ENCODE measurements around the gene SMAP1. TPM values are rescaled to one million over a fixed set of nuclear protein-coding genes. Genes with fewer than 3 reads are reported as not detected.

Gene SMAP1
- total and polyA plus RNA-seq, 2 experiments from 2014 or later = 18.4 to 20.1 TPM

DNA sequence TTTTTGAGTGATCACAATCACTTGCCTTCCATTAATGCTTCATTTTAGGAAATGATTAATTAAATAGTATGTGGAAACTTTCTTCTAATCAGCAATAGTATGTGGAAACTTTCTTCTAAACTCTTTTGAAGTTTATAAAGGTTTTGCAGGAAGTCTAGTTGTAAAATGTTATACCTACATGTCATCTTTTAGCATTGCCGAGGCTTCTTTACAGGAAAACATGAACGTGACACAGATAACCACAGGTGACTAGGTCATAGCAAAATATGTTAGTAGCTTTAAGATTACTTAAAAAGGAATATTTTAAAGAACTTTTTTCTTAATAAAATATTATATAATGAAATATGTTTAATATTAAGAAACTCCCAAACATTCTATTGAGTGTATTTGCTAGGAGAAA lies 56.8 kb downstream of the SMAP1 start:
- in situ Hi-C loops (cut with MboI) = no loop called here
- 98% methylated on average over 2 of the region's 2 CpGs for WGBS, 2 experiments (ENCODE audit: low coverage in 1 of 2, low lambda C conversion rate in 2 of 2, missing lambda C conversion rate in 2 of 2)
- Histone ChIP-seq H3K9ac (no peak overlapping the region), H3K4me1 (ENCODE audit: insufficient read depth) (peaks cover 6% of the 10 kb centered on the region; the same call in 1 of the 2 replicates), H3K4me2 (ENCODE audit: unreplicated experiment) (no peak overlapping the region), H3K9me3 (ENCODE audit: low read depth) (no peaks in the 10 kb centered on the region), H3K36me3 (ENCODE audit: low read depth) (no peaks in the 10 kb centered on the region), H3K27ac (no peak overlapping the region), H3K4me3 (no peak overlapping the region), H3K9me2 (ENCODE audit: insufficient read depth) (no peaks in the 10 kb centered on the region), H3F3A (ENCODE audit: insufficient read depth) (no peaks in the 10 kb centered on the region), H2AFZ (no peak overlapping the region), H3K79me2 (ENCODE audit: insufficient read depth) (peaks cover 50% of the 10 kb centered on the region), H3K27me3 (replicated peaks; ENCODE audit: insufficient read depth) (no peaks in the 10 kb centered on the region), H4K20me1 (ENCODE audit: insufficient read depth) (no peaks in the 10 kb centered on the region)
- TF ChIP-seq EZH2phosphoT487 (IDR thresholded peaks at IDR 0.05; ENCODE audit: insufficient read depth, low read depth) = no peak
- TF ChIP-seq EZH2 (IDR thresholded peaks at IDR 0.05; ENCODE audit: insufficient read depth, poor library complexity, severe bottlenecking) = no peak
- DNase-seq = no peak

DNA sequence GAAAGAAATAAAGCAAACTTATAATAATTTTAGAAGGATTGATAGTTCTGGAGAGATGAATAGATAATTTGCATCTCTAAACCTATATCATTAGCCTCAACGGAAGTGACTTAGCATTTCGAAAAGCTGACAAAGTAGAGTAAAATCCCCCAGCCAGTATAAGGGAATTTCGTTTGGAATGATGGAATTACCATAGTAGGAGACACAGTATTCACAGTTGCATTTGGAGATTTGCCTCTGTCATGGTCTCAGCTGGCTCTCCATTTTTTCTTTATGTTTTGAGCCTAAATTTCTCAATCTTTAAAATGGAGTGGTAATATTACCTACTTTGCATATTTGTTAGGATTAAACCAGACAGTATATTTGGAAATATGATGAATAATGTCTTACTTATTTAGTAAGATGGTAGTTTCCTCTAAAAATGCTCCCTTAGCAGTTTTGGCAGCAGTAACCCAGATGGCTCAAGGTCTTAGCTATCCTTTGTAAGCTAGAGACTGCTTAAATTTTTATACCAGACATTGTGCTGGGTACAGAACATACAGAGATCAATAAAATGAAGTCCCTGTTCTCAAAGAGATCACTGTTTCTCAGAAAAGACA lies 58.2 kb downstream of the SMAP1 start:
- no peak for TF ChIP-seq EZH2phosphoT487 (IDR thresholded peaks at IDR 0.05; ENCODE audit: insufficient read depth, low read depth)
- TF ChIP-seq EZH2 (IDR thresholded peaks at IDR 0.05; ENCODE audit: insufficient read depth, poor library complexity, severe bottlenecking) = no peak
- Histone ChIP-seq H3K9me3 (ENCODE audit: low read depth) (no peaks in the 10 kb centered on the region), H3K4me3 (no peak overlapping the region), H3K9me2 (ENCODE audit: insufficient read depth) (no peaks in the 10 kb centered on the region), H3K4me1 (ENCODE audit: insufficient read depth) (peaks cover 6% of the 10 kb centered on the region; the same call in 1 of the 2 replicates), H4K20me1 (ENCODE audit: insufficient read depth) (no peaks in the 10 kb centered on the region), H3K36me3 (ENCODE audit: low read depth) (no peaks in the 10 kb centered on the region), H3K4me2 (ENCODE audit: unreplicated experiment) (no peak overlapping the region), H3K79me2 (ENCODE audit: insufficient read depth) (peaks cover 60% of the 10 kb centered on the region), H2AFZ (no peak overlapping the region), H3F3A (ENCODE audit: insufficient read depth) (no peaks in the 10 kb centered on the region), H3K9ac (no peak overlapping the region), H3K27me3 (replicated peaks; ENCODE audit: insufficient read depth) (no peaks in the 10 kb centered on the region), H3K27ac (no peak overlapping the region)
- WGBS, 2 experiments (ENCODE audit: low coverage in 1 of 2, low lambda C conversion rate in 2 of 2, missing lambda C conversion rate in 2 of 2) = 88 to 93% methylated on average over 3 of the region's 3 CpGs
- peak; percentile 42 for DNase-seq
- in situ Hi-C loops (cut with MboI) = no loop called here

GRCh38 chr6:70734381-70734780 lies 66.7 kb downstream of the SMAP1 start:
- Histone ChIP-seq H2AFZ (no peak overlapping the region), H3K27me3 (replicated peaks; ENCODE audit: insufficient read depth) (no peaks in the 10 kb centered on the region), H3K4me3 (no peak overlapping the region), H3K79me2 (ENCODE audit: insufficient read depth) (peaks cover 12% of the 10 kb centered on the region), H3K9me3 (ENCODE audit: low read depth) (no peaks in the 10 kb centered on the region), H4K20me1 (ENCODE audit: insufficient read depth) (no peaks in the 10 kb centered on the region), H3K4me2 (ENCODE audit: unreplicated experiment) (no peak overlapping the region), H3K27ac (no peak overlapping the region), H3K4me1 (ENCODE audit: insufficient read depth) (no peaks in the 10 kb centered on the region), H3F3A (ENCODE audit: insufficient read depth) (no peaks in the 10 kb centered on the region), H3K36me3 (ENCODE audit: low read depth) (0 out of 2 replicates have a peak, but pooled peaks cover 3% of the 10 kb centered on the region), H3K9me2 (ENCODE audit: insufficient read depth) (no peaks in the 10 kb centered on the region), H3K9ac (no peak overlapping the region)
- in situ Hi-C loops (cut with MboI) = no loop called here
- TF ChIP-seq EZH2phosphoT487 (IDR thresholded peaks at IDR 0.05; ENCODE audit: insufficient read depth, low read depth) (no peak), EZH2 (IDR thresholded peaks at IDR 0.05; ENCODE audit: insufficient read depth, poor library complexity, severe bottlenecking) (no peak)
- WGBS, 2 experiments (ENCODE audit: low coverage in 1 of 2, low lambda C conversion rate in 2 of 2, missing lambda C conversion rate in 2 of 2) = 97% methylated on average over 10 of the region's 10 CpGs
- DNase-seq = no peak

GRCh38 chr6:70734979-70735378 lies 67.3 kb downstream of the SMAP1 start:
- H3K4me2 ChIP-seq (ENCODE audit: unreplicated experiment) = no peak overlapping the region
- H3K27me3 ChIP-seq (replicated peaks; ENCODE audit: insufficient read depth) = no peaks in the 10 kb centered on the region
- DNase-seq = no peak
- peaks cover 8% of the 10 kb centered on the region for H3K79me2 ChIP-seq (ENCODE audit: insufficient read depth)
- no peaks in the 10 kb centered on the region for H3K9me3 ChIP-seq (ENCODE audit: low read depth)
- no peaks in the 10 kb centered on the region for H3F3A ChIP-seq (ENCODE audit: insufficient read depth)
- no peak for TF ChIP-seq EZH2 (IDR thresholded peaks at IDR 0.05; ENCODE audit: insufficient read depth, poor library complexity, severe bottlenecking)
- TF ChIP-seq EZH2phosphoT487 (IDR thresholded peaks at IDR 0.05; ENCODE audit: insufficient read depth, low read depth) = no peak
- H3K4me3 ChIP-seq = no peak overlapping the region
- H3K36me3 ChIP-seq (ENCODE audit: low read depth) = 0 out of 2 replicates have a peak, but pooled peaks cover 3% of the 10 kb centered on the region
- no peak overlapping the region for H3K9ac ChIP-seq
- in situ Hi-C loops (cut with MboI) = no loop called here
- 18 to 21% methylated on average over 1 of the region's 1 CpG for WGBS, 2 experiments (ENCODE audit: low coverage in 1 of 2, low lambda C conversion rate in 2 of 2, missing lambda C conversion rate in 2 of 2)
- H4K20me1 ChIP-seq (ENCODE audit: insufficient read depth) = no peaks in the 10 kb centered on the region
- no peak overlapping the region for H2AFZ ChIP-seq
- no peaks in the 10 kb centered on the region for H3K9me2 ChIP-seq (ENCODE audit: insufficient read depth)
- H3K4me1 ChIP-seq (ENCODE audit: insufficient read depth) = no peaks in the 10 kb centered on the region
- H3K27ac ChIP-seq = no peak overlapping the region

Measured in GM23248 (cell line).